NCI-H526 treated with DMSO at 0.1 percent for 48 hours (cell line): ENCODE measurements around the gene PVALB.

ENCODE experiments used
- DNase-seq: peaks from one replicate; lab custom pipeline; 2025; lab: John Stamatoyannopoulos, UW

The PVALB gene

DNA sequence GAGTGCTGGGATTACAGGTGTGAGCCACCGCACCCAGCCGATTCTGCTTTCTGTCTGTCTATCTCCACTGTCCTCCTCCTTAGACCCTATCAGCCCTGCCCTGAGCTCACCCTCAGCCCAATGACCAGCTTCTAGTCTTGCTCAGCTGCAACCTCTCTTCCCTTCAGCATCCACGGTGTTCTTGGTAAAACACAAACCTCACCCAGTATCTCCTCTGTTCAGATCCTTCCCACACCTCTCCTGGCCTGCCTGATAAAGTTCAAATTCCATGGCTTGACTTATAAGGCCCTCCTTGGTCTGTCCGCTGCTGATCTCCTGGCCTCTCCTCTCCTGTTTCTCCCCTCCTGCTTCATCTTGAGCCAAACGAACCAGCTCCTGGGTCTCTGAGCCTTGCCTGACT lies 29.4 kb upstream of the PVALB start:
- DNase-seq, result no peak

DNA sequence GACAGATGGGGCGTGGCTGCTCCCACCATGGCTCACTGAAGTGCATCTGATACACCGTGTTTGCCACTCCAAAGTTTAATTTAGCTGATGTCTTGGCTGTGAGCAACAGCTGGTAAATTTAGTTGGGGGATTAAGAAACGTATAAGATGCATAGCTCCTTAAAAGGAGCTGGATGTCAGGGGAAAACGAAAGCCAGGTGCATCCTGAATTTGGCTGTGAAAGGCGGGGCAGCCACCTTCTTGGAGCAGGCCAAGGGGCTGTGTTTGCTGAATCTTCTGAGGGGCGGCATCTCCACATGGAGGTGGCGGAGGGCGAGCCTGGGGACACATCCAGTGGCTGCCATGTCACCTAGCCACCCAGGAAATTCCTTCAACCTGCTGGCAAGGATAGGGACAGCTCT lies 23.3 kb upstream of the PVALB start:
- DNase-seq, result no peak

DNA sequence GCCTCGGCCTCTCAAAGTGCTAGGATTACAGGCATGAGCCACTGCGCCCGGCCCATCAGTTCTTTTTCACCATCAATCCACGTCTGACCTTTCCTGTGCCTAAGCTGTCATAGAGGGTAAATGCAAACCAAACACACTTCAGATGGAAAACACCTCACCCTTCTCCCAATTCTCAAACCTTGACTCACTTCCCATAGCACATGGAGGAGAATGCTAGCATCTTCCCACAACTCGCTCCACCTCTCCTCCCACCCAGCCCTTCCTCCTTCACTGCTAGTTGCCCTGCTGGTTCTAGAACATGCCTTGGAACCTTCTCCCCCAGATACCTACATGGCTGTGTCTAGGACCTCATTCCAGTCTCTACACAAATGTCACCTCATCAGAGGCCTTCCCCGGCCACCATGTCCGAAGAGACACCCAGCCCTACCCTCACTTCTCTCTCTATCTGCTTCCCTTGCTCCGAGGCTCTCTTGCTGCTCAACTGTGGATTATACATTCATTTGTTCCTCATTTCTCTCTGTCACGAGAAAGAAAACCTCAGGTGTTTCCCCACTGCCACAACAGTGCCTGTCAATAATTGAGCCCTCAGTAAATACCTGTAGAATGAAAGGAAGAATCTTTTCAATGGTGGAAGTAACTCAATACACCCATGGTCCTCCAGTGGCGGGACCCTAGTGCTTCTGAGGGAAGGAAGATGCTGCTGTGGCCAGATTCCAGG lies 22.7 kb upstream of the PVALB start:
- DNase-seq, result no peak

DNA sequence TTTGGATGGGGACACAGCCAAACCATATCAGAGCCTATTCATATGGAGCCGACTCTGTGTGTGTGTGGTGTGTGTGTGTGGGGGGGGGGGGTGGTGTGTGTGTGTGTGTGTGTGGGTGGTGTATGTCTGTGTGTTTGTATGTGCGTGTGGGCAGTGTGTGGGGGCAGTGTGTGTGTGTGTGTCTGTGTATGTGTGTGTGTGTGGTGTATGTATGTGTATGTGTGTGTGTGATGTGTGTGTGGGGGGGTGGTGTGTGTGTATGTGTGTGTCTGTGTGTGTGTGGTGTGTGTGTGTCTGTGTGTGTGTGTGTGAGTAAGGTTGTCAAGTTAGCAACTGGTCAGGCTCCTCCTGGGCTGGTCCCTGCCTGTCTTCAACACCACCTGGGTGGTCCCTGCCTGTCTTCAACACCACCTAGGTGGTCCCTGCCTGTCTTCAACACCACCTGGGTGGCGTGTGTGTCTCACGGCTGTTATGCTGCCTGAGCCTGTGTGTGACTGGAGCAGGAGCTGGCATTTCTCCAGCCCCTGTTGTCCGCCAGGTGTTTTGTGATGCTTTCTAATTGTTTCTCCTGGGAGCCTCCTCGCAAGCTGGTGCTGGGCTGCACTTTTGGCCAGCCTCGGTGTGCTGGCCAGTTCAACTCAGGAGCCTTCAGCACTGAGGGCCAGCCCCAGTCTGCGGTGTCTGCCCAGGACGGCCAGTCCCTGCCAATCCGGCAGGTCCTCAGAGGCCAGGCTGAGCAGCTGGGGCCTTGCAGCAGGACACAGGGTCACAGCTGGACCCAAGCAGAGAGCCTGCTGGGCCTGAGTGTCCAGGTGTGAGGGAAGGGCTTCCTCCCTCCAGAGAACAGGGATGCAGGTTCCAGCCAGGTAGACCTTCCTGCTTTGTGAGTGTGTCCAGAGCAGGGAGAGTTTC lies 21.5 kb upstream of the PVALB start:
- DNase-seq, result no peak

DNA sequence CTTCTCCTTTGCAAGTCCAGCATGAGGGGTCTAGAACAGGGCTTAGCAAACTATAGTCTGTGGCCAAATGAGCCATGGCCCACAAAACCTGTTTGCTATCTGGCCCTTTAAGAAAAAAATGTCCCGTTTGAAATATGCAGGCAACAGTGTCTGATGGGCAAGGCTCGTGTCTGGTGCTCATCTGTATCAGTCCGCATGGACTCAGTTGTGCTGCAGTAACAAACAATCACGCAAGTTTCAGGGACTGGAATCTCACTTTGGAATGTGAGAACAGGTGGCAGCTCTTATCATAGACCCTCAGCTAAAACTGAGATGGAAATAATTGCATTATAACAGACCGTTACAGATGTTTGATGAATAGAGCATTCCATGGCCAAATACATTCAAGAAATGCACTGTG lies 19.1 kb upstream of the PVALB start:
- DNase-seq, result no peak

DNA sequence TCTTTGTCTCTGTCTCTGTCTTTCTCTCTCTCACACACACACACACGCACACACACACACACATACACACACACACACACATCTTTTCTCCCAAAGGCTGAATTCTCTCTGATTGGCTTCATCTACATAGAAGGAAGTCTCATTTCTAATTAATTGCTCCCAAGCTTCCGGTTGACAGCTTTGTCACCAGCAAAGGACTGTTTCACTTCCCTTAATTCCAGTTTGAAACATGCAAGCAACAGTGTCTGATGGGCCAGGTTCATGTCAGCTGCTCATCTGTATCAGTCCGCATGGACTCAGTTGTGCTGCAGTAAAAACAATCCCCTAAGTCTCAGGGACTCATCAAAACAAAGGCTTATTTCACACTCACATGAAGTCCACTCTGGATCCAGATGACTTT lies 16.2 kb upstream of the PVALB start:
- DNase-seq, result no peak

DNA sequence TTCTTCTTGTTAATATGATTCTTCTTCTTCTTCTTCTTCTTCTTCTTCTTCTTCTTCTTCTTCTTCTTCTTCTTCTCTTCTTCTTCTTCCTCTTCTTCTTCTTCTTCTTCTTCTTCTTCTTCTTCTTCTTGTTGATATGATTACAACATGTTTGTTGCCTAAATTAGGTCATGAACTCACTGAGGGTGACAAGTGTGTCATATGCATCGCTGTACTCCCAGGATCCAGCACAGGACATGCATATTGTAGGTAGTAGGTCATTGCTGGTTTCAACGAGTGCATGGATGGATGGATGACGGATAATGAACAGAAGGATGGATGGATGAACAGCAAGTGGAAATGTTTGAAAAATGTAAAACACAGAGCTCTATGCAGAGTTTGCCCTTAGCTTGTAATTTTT lies 14.9 kb upstream of the PVALB start:
- no peak for DNase-seq

DNA sequence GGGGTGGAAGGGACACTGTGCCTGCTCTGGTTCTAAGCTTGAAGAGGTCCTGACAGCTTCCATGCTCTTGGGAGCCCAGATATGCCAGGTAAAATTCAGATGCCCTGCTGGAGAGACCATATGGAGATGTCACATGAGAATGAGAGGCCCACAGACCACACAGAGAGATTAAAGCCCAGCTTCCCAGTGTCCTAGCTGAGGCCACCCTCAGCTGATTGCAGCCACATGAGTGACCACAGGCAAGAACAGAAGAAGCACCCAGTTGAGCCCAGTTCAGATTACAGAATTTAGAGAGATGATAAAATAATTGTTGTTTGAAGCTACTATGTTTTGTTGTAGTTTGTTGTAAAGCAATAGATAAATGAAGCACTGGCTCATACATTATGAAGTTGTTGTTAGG lies 14.4 kb upstream of the PVALB start:
- DNase-seq, result no peak

DNA sequence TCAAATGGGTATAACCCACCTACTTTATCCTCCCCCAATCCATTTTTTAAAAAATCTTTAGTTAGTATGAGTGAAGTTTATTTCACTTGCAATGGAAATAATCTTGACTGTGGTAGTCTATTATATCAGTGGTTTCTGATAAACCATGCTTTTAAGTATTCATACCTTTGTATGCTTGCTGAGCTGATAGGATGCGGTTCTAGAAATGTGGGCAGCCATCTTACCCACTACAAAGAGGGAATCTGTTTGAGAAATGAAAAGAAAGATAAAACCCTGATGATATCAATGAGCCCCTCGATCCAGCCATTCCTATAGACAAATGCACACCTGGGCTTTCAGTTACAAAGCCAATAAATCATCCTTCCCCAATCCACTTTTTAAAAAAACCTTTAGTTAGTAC lies 13.8 kb upstream of the PVALB start:
- DNase-seq, result no peak

DNA sequence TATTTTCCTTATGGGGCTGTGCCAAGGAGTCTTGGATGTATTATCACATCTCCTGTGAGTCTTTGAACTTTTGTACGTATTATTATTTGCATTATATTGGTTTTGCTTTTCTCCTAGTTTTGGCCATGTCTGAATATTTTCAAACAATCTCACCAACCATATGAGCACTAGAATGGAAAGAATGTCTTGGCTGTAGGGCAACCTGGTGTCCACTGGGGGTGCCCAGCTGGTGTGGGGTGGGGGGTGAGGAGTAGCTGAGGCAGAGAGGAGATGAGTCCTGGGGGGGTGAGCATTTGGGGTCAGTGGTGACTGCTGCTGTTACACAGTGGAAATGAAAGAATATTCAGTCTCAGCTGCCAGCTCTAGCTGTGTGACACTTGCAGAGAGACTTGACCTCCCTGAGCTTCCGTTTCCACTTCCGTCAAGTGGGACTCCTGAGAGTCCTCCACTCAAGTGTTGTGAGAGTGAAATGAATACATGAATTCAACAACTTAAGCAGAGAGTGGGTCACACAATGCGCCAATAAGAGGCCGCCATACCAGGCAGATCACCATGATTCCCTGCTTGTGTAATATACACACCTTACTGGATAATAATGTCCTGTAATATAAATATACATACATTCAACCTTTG lies 12.7 kb upstream of the PVALB start:
- DNase-seq, result no peak

DNA sequence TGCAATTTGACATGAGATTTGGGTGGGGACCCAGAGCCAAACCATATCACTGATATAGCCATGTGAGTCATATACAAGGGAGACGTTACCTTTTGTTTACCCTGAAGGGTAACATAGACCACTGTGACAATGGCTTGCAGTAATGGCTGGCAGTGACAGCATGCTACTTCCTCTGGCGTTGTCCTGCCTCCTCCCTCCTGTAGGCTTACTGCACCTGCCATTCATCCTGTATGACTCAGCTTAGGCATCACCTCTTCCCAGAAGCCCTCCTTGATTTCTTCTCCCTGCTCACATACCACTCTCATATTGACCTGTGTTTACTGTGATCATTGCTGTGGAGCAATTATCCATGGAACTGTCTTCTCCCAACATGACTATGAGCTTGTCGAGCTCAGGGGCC lies 12.0 kb upstream of the PVALB start:
- no peak for DNase-seq

DNA sequence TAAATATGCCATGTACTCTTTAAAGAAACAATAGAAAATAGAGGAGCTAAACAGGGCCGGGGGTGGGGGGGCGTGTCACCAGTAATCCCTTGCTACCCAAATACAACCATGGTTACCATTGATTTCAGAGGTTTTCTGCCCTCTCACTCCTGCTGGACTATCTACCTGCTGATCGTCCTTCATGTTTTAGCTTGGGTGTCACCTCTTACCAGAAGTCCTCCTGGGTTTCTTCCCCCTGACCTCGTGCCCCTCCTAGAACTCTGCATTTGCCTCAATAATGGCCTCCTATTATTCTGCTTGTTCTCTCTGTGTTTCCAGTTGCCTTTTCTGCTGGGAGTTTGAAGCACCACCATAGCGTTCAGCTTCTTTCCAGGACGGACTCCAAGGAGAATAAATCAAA lies 9.4 kb upstream of the PVALB start:
- DNase-seq, result no peak

DNA sequence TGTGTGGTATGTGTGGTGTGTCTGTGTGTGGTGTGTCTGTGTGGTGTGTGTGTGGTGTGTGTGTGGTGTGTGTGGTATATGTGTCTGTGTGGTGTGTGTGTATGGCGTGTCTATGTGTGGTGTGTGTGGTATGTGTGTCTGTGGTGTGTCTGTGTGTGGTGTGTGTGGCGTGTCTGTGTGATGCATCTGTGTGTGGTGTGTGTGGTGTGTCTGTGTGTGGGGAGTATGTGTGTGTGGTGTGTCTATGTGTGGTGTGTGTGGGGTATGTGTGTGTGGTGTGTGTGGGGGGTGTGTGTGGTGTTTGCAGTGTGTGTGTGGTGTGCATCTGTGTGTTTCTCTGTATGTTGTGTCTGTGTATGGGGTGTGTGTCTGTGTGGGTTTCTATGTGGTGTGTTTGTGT lies 7.8 kb upstream of the PVALB start:
- DNase-seq, result no peak

DNA sequence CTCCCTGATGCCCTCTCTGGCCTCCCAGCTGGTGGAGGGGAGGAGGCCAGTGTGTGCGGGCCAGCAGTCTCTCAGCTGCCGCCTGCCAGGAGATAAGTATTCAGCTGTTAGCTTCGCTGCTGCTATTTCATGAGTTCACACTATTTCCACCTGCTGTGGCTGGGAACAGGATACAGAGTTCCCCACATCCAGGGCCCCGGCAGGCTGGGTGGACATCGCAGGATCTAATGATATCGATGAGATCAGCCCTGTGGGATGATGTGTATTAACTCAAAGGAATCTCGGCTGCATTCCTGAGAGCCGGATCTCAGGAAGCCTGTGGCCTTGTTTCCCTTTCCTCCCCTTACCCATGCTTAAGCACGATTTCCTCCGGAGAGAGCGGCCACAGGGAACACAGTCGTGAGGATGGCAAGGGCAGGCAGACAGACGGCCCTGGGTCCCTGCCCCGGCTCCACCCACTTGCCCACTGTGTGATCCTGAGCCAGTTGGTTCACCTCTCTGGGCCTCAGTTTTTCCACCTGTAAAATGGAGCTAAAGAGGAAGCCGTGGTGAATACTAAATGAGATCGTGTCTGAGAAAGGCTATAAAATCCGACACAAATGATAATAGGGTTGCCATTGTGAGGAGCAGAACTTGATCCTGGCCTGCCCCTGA lies 6.5 kb upstream of the PVALB start:
- no peak for DNase-seq

DNA sequence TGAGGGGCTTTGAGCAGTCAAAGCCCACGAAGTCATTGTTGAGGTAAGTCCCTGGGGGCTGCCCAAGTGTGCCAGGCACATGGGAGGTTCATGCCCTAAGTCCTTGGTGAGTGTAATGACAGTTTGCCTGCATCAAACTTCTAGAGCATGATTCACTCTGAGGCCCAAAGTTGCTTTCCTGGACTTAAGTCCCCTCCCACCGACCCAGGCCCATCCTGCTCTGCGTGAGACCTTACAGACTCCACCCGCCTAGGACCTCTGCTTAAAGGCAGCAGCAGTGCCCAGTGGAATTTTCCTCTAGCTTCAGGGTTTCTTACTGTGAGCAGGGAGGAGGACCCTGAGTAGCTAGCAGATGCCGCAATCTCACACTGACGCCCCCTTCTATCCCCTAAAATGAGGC lies 5.7 kb upstream of the PVALB start:
- no peak for DNase-seq

DNA sequence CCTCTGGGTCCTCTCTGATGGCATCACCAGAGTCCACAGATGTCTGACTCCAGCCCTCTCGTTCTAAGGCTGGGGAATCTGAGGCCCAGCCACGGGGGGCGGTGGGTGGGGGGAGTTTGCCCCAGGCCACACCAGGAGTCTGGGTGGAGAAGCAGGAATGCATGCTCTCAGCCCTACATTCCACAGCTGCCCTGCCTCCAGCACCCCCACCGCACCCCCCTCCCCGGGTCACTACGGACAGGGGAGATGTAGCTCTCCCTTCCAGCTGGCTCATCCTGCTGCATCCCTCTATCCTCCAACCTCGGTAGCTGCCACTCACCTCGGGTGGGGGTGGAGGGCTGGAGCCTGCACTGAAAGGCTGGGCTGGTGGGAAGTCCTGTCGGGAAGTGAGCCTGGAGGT lies 2.3 kb upstream of the PVALB start:
- DNase-seq, result no peak

DNA sequence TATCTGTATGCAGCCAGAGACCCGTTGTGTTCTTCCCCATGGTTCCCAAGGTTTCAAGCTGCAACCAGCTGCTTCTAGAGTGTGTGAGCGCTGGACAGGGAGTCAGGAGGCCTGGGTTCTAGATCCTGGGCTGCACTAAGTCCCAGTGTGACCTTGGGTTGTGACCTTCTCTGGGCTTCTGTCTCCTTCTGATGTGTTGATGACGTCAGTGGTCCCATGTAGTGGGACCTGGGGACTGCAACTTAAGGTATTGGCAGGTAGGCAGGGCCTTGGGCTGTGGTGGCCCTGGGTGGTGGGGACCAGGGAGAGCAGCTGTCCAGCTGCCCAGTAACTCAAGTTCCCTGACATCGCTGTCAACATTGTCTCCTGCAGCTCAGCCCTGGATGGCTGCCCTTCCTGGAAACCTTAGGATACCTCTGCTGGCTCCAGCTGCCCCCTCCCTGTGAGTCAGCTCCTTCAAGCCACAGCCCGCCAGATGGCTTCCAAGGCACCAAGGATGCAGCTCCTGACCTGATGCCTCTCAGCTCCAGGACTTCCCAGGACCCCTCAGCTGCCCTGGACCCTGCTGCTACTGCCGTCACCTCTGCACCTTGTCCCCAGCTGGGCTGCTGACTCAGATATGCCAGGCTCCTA lies 1.3 kb upstream of the PVALB start:
- no peak for DNase-seq

DNA sequence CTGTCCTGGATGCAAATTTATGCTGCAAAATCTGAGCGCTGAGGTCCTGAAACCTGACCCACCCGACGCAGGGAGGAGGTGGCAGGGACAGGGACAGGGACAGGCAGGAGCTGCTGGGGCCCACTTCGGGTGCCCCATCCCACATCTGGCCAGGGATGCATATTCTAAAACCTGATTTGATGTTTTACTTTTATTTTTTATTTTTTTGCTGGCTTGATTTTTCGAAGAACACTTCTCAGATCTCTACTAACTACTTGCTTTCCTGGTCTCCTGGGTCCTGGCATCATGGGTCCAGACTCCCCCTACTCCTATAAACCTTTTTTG lies 652 bp upstream of the PVALB start:
- DNase-seq, result no peak

DNA sequence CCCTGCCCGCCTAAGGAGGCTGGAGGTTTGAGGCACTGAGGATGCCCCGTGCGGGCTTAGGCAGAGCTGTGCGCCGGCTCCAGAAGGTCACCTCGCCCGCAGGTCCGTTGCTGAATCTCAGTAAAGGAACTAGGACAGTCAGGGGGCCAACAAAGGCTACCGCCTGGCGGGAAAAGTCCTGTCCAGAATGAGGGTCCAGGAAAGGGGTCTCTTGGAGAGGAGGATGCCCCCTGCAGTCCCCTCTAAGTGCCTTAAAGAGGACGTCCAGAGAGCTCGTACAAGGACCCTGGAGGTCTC lies 548 bp downstream of the PVALB start:
- no peak for DNase-seq

DNA sequence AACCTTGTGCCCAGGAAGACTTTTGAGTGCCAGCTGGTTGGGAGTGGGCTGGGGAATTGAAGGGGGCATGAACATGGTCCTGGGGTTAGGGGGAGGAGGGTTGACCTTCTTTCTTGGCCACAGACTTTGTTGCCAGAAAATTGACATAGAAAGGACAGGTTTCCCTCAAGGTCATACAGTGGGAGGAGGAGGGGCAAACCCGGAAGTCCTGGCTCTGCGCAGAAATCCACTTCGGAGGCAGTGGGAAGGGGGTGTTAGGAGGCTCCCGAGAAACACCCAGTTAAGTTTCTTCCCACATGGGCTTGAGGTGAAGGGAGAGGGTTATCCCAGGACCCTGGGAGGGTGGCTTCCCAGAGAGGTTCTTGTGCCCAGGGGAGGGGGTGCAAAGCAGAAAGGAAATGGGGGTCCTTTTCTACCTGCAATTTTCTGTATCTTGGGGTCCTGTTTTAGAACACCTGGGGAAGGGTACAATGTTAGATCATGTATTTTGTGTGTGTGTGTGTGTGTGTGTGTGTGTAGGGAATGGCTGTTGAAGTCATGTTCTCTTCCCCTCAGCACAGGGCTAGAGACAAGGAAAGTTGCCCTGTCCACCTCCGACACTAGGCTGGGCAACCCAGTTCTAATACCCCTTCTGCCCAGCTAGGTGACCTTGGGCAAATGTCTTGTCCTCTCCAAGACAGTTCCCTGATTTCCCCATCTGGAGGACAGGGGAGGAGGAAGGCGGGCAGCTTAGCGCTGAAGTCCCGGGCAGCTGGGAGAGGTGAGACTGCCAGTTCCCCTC lies 1.1 kb downstream of the PVALB start:
- DNase-seq, result no peak

DNA sequence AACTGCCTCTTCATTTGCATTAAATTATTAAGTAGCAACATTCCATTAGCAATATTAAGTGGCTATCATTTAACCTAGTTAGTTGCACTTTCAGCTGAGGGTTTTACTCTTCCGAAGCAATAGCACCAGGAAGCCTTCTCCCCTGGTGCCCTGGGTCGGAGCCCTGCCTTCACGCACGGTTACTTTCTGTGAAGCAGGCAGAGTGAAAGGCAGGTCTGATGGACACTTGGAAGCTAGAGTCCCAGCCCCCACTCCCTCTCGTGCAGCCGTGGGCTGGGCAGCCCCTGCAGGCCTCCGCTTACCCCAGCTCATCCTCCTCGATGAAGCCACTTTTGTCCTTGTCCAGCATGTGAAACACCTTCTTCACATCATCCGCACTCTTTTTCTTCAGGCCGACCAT lies 2.0 kb downstream of the PVALB start:
- DNase-seq, result no peak
